ENCODE data around the gene CSPG4.
"Not testable (repeated sequence)": the region's sequence is repeated elsewhere in the genome, so short reads cannot be mapped to it uniquely, and the experiment has no call there.

The CSPG4 gene

GRCh38 chr15:75720787-75721479 is 8.3 kb upstream of the CSPG4 start:
- Mint-ChIP-seq H3K4me3 (no peak overlapping the region), H3K4me1 (peaks cover 10% of the 10 kb centered on the region), H3K36me3 (no peaks in the 10 kb centered on the region), H3K9me3 (no peaks in the 10 kb centered on the region), H3K27ac (no peak overlapping the region)
- ATAC-seq, result peak; percentile 84
- DNase-seq (ENCODE audit: low spot score in 2 of 2), result no peak

GRCh38 chr15:75720297-75720696 is 7.6 kb upstream of the CSPG4 start:
- Mint-ChIP-seq H3K36me3 (no peaks in the 10 kb centered on the region), H3K27ac (no peak overlapping the region), H3K4me1 (peaks cover 10% of the 10 kb centered on the region), H3K9me3 (no peaks in the 10 kb centered on the region), H3K4me3 (no peak overlapping the region)
- DNase-seq (ENCODE audit: low spot score in 2 of 2) (no peak), ATAC-seq (no peak)

DNA sequence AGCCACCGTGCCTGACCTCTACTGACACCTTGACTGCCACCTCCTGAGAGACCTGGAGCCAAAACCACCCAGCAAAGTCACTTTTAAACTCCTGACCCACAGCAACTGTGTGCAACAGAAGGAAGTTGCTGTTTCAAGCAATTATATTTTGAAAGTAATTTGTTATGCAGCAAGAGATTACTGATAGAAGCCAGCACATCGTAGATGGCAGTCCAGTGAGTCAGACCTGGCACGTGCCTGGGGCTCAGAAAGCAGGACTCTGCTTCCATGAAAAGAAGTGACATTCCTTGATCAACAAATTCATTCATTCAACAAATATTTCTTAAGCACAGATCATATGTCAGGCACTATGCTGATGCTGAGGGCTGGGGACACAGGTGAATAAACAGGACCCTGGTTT is 5.7 kb upstream of the CSPG4 start:
- Mint-ChIP-seq H3K9me3 (no peaks in the 10 kb centered on the region), H3K36me3 (no peaks in the 10 kb centered on the region), H3K27ac (no peak overlapping the region), H3K4me1 (peaks cover 10% of the 10 kb centered on the region), H3K4me3 (no peak overlapping the region)
- no peak for ATAC-seq
- no peak for DNase-seq (ENCODE audit: low spot score in 2 of 2)

DNA sequence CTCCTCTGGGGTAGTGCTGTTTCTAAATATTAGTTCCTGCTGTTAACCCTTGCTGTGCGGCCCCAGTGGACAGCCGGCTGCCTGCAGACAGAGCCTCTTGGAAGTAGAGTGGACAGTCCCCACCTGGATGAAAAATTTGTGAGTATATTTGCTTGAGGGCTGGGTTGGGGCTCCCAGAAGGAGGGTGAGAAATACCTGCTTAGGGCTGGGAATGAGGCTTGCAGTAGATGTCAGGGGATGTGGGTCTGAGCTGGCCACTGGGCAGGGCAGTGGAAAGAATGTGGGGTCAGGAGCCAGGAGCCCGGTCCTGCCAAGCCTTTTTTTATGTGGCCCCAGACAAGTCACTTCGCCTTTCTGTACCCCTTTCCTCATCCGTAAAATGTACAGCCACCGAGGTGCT is 4.4 kb upstream of the CSPG4 start:
- not testable (repeated sequence) for DNase-seq (ENCODE audit: low spot score in 2 of 2); H3K4me3 Mint-ChIP-seq; H3K36me3 Mint-ChIP-seq; H3K27ac Mint-ChIP-seq; ATAC-seq; H3K9me3 Mint-ChIP-seq
- H3K4me1 Mint-ChIP-seq, result peaks cover 10% of the 10 kb centered on the region

DNA sequence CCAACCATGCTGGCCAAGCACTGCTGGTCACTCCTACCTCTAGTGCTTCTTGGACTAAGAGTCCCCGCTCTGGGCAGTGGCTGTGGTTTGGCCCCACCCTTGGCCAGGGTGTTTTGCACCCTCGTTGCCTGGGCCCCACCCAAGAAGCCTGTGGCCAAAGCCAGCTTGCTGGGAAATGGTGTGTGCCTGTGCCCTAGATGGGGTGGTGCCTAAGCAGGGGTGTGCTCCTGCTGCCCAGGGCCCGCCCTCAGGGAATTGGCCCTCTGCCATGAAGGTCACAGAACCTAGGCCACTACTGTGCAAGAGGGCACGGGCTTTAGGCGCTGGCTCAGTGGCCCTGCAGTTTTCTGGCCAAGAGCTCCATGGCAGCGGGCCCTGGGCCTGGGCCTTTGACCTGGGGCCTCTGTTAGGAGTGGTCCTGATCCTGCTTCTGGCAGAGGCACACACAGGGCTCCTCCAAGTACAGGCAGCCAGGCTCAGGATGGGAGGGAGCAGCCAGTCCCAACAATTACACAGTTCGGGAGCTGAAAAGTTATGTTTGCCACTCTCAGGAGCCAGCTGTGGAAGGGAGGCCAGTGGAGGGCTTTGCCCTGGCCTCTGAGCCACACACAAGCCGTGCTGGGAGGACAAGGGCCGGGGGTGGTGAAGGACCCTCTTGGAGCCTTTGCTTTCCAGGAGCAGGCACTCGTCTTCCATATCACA is 3.8 kb upstream of the CSPG4 start:
- not testable (repeated sequence) for ATAC-seq; H3K4me1 Mint-ChIP-seq; H3K4me3 Mint-ChIP-seq; H3K9me3 Mint-ChIP-seq; H3K36me3 Mint-ChIP-seq; DNase-seq (ENCODE audit: low spot score in 2 of 2); H3K27ac Mint-ChIP-seq

GRCh38 chr15:75715312-75715832 is 2.7 kb upstream of the CSPG4 start:
- not testable (repeated sequence) for H3K27ac Mint-ChIP-seq; H3K36me3 Mint-ChIP-seq; DNase-seq (ENCODE audit: low spot score in 2 of 2); H3K4me1 Mint-ChIP-seq; H3K4me3 Mint-ChIP-seq; ATAC-seq; H3K9me3 Mint-ChIP-seq

DNA sequence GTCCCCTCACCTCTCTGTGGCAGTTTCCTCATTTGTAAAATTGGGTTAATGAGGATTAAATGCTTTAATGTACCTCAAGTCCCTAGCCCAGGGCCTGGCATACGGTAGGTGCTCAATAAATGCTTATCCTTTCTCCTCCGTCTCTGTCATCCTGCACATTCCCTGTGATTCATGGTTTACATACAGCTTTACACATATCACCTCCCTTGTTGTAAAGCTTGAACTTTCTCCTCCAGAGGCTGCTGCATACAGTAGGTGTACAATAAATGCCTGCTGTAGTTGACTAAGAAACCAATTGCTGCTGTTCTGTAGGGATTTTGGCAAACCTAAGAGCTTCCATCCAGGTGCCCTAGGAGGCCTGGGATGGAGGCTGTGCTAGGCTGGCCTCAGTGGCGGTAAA is 1.5 kb upstream of the CSPG4 start:
- DNase-seq (ENCODE audit: low spot score in 2 of 2) (no peak), ATAC-seq (no peak)
- no peak overlapping the region for H3K4me3 Mint-ChIP-seq
- H3K4me1 Mint-ChIP-seq, result no peaks in the 10 kb centered on the region
- H3K36me3 Mint-ChIP-seq, result no peaks in the 10 kb centered on the region
- no peaks in the 10 kb centered on the region for H3K9me3 Mint-ChIP-seq
- no peak overlapping the region for H3K27ac Mint-ChIP-seq

GRCh38 chr15:75713338-75713895 is 769 bp upstream of the CSPG4 start:
- no peaks in the 10 kb centered on the region for H3K4me1 Mint-ChIP-seq
- DNase-seq (ENCODE audit: low spot score in 2 of 2) (no peak), ATAC-seq (no peak)

GRCh38 chr15:75711495-75711894 is 1.2 kb downstream of the CSPG4 start:
- DNase-seq (ENCODE audit: low spot score in 2 of 2); H3K4me1 Mint-ChIP-seq; H3K36me3 Mint-ChIP-seq; H3K9me3 Mint-ChIP-seq; H3K27ac Mint-ChIP-seq; ATAC-seq; H3K4me3 Mint-ChIP-seq: not testable (repeated sequence)

More at GRCh38 chr15:75713338-75713895, 769 bp upstream of the CSPG4 start:
- Mint-ChIP-seq H3K9me3 (no peaks in the 10 kb centered on the region), H3K27ac (no peak overlapping the region), H3K36me3 (no peaks in the 10 kb centered on the region), H3K4me3 (no peak overlapping the region)

DNA sequence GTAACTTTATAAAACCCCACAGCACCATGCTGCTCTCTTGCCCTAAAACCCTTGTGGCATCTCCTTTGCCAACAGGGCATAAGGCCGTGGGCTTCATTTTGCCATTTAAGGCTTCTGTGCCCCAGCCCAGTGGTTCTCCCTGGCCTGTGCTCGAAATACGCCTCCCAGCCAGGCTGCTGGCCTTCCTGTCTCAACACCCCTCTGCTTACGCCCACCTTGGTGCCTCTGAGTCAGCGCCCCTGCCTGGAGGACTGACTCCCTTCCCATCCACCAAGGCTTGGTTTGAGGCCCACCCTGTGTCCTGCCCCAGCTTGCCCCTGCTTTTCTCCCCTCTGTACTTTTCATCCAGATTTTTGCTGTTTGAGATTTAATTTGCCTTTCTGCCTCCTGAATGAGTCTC is 1.8 kb downstream of the CSPG4 start:
- not testable (repeated sequence) for H3K27ac Mint-ChIP-seq; H3K9me3 Mint-ChIP-seq; H3K36me3 Mint-ChIP-seq; H3K4me3 Mint-ChIP-seq; DNase-seq (ENCODE audit: low spot score in 2 of 2); H3K4me1 Mint-ChIP-seq
- ATAC-seq, result peak; percentile 33

- ATAC-seq; H3K36me3 Mint-ChIP-seq; H3K27ac Mint-ChIP-seq; DNase-seq (ENCODE audit: low spot score in 2 of 2); H3K4me3 Mint-ChIP-seq; H3K4me1 Mint-ChIP-seq; H3K9me3 Mint-ChIP-seq: not testable (repeated sequence)
Measured at GRCh38 chr15:75709458-75709857, 3.2 kb downstream of the CSPG4 start.

DNA sequence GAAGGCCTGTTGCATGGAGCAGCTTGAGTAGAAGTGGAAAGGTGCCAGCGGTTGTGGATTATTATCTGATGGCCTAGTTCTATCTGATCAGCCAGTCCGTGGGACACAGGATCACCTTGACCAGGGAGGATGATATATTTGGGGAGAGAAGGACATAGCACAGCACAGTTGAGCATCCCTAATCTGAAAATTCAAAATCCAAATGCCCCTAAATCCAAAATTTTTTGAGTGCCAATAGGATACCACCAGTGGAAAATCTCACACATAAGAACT is 6.0 kb downstream of the CSPG4 start:
- Mint-ChIP-seq H3K27ac (no peak overlapping the region), H3K9me3 (no peaks in the 10 kb centered on the region), H3K36me3 (no peaks in the 10 kb centered on the region), H3K4me1 (peaks cover 6% of the 10 kb centered on the region), H3K4me3 (no peak overlapping the region)
- no peak for DNase-seq (ENCODE audit: low spot score in 2 of 2)
- no peak for ATAC-seq

- ATAC-seq (no peak), DNase-seq (ENCODE audit: low spot score in 2 of 2) (no peak)
- Mint-ChIP-seq H3K27ac (no peak overlapping the region), H3K4me3 (no peak overlapping the region), H3K36me3 (no peaks in the 10 kb centered on the region), H3K4me1 (peaks cover 7% of the 10 kb centered on the region), H3K9me3 (no peaks in the 10 kb centered on the region)
Measured at GRCh38 chr15:75705854-75706681, 6.6 kb downstream of the CSPG4 start.

GRCh38 chr15:75705375-75705774 is 7.3 kb downstream of the CSPG4 start:
- H3K4me1 Mint-ChIP-seq; DNase-seq (ENCODE audit: low spot score in 2 of 2); ATAC-seq; H3K9me3 Mint-ChIP-seq; H3K4me3 Mint-ChIP-seq; H3K36me3 Mint-ChIP-seq: not testable (repeated sequence)
- H3K27ac Mint-ChIP-seq, result peak overlapping the region; percentile 83

- Mint-ChIP-seq H3K9me3 (no peaks in the 10 kb centered on the region), H3K36me3 (no peaks in the 10 kb centered on the region), H3K27ac (peak overlapping the region; percentile 83), H3K4me3 (no peak overlapping the region), H3K4me1 (peaks cover 8% of the 10 kb centered on the region)
- ATAC-seq (no peak), DNase-seq (ENCODE audit: low spot score in 2 of 2) (no peak)
Measured at GRCh38 chr15:75704618-75705017, 8.0 kb downstream of the CSPG4 start.
